DOHH2 (cell line): ENCODE measurements around the gene TUBB3.

Experiments used
- H3F3A ChIP-seq: fragments of 200-600 bp; sonication (generic), shearing (Covaris generic); 2 replicates; pipeline ENCODE4 v1.6.0; 2016; ENCODE audit warnings: antibody characterized with exemption, mild to moderate bottlenecking; ENCODE audit not compliant: control insufficient read depth, insufficient read depth
- H3K27ac ChIP-seq: fragments of 200-600 bp; sonication (generic); 2 replicates; pipeline ENCODE4 v1.5.1; 2014; ENCODE audit warnings: low read depth, mild to moderate bottlenecking, low read length, moderate library complexity
- H3K27me3 ChIP-seq: fragments of 200-600 bp; sonication (generic); 2 replicates; pipeline ENCODE4 v1.6.1; 2014; ENCODE audit warnings: mild to moderate bottlenecking, low read length, mixed read lengths; ENCODE audit not compliant: control insufficient read depth
- H3K36me3 ChIP-seq: fragments of 200-600 bp; sonication (generic); 2 replicates; pipeline ENCODE4 v1.6.1; 2014; ENCODE audit warnings: mild to moderate bottlenecking, low read length, moderate library complexity, mixed read lengths; ENCODE audit not compliant: control insufficient read depth
- H3K4me1 ChIP-seq: fragments of 200-600 bp; sonication (generic); 2 replicates; pipeline ENCODE4 v1.6.1; 2014; ENCODE audit warnings: mild to moderate bottlenecking, low read length, mixed read lengths; ENCODE audit not compliant: control insufficient read depth
- H3K4me2 ChIP-seq: fragments of 200-600 bp; sonication (generic); 2 replicates; pipeline ENCODE4 v1.6.0; 2014; ENCODE audit warnings: mild to moderate bottlenecking, low read length, moderate library complexity
- H3K4me3 ChIP-seq: fragments of 200-600 bp; sonication (generic); 2 replicates; pipeline ENCODE4 v1.5.1; 2014; ENCODE audit warnings: mild to moderate bottlenecking, low read length, mixed read lengths
- H3K79me2 ChIP-seq: fragments of 200-600 bp; sonication (generic); 2 replicates; pipeline ENCODE4 v1.6.1; 2014; ENCODE audit warnings: mild to moderate bottlenecking, low read length, mixed read lengths; ENCODE audit not compliant: control insufficient read depth
- H3K9me2 ChIP-seq: fragments of 200-600 bp; sonication (generic); replicated peaks from 2 replicates; pipeline ENCODE4 v1.6.1; 2014; ENCODE audit warnings: mild to moderate bottlenecking, low read length, mixed read lengths; ENCODE audit not compliant: control insufficient read depth
- H3K9me3 ChIP-seq: fragments of 200-600 bp; sonication (generic); 2 replicates; pipeline ENCODE4 v1.6.1; 2014; ENCODE audit warnings: antibody characterized with exemption, low read length, mixed read lengths; ENCODE audit not compliant: control insufficient read depth, insufficient read depth
- H4K20me1 ChIP-seq: fragments of 200-600 bp; sonication (generic); 2 replicates; pipeline ENCODE4 v1.6.0; 2014; ENCODE audit warnings: low read depth, mild to moderate bottlenecking, antibody characterized with exemption, low read length, moderate library complexity; ENCODE audit not compliant: control insufficient read depth, insufficient read depth
- EZH2phosphoT487 ChIP-seq: fragments of 200-600 bp; sonication (generic); IDR thresholded peaks from 2 replicates; pipeline ENCODE4 v1.6.1; 2017; ENCODE audit warnings: borderline replicate concordance, mild to moderate bottlenecking, antibody characterized with exemption, low read length, moderate library complexity, mixed read lengths
- TF ChIP-seq, protein P1 (sequence below): fragments of 200-600 bp; sonication (generic); IDR thresholded peaks from one replicate; pipeline ENCODE4 v1.5.1; 2014; ENCODE audit warnings: antibody characterized with exemption, mild to moderate bottlenecking, low read depth, low read length; ENCODE audit not compliant: poor library complexity, severe bottlenecking

Gene TUBB3

DNA sequence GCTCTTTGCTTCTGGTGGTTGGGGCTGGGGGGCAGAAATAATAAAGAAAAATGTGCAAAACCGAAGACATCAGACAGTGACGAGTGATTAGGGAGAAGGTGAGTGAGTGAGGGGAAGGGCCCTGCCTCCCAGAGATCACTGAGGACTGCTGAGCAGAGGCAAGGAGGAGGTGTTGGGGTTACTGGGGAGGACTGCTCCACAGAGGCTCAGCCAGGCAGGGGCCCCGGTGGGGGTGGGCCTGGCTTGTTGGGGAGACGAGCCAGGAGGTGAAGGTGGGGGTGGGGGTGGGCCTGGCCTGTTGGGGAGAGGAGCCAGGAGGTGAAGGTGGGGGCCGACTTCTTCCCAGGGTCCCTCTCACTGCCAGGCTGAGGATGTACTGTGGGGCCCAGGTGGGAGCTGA lies 23.4 kb downstream of the TUBB3 start:
- peak overlapping the region; percentile 78 for H3K4me3 ChIP-seq
- H3K9me2 ChIP-seq, result no peaks in the 10 kb centered on the region
- TF ChIP-seq EZH2phosphoT487, result no peak
- TF ChIP-seq, protein P1, sequence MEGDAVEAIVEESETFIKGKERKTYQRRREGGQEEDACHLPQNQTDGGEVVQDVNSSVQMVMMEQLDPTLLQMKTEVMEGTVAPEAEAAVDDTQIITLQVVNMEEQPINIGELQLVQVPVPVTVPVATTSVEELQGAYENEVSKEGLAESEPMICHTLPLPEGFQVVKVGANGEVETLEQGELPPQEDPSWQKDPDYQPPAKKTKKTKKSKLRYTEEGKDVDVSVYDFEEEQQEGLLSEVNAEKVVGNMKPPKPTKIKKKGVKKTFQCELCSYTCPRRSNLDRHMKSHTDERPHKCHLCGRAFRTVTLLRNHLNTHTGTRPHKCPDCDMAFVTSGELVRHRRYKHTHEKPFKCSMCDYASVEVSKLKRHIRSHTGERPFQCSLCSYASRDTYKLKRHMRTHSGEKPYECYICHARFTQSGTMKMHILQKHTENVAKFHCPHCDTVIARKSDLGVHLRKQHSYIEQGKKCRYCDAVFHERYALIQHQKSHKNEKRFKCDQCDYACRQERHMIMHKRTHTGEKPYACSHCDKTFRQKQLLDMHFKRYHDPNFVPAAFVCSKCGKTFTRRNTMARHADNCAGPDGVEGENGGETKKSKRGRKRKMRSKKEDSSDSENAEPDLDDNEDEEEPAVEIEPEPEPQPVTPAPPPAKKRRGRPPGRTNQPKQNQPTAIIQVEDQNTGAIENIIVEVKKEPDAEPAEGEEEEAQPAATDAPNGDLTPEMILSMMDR, result no peak
- peaks cover 81% of the 10 kb centered on the region for H3K4me1 ChIP-seq
- no peaks in the 10 kb centered on the region for H4K20me1 ChIP-seq
- H3K79me2 ChIP-seq, result peaks cover 46% of the 10 kb centered on the region
- H3K36me3 ChIP-seq, result peaks cover 38% of the 10 kb centered on the region
- H3F3A ChIP-seq, result peaks cover 57% of the 10 kb centered on the region
- no peaks in the 10 kb centered on the region for H3K9me3 ChIP-seq
- H3K27ac ChIP-seq, result peak overlapping the region; percentile 93
- peak overlapping the region; percentile 100 for H3K4me2 ChIP-seq
- H3K27me3 ChIP-seq, result no peaks in the 10 kb centered on the region

DNA sequence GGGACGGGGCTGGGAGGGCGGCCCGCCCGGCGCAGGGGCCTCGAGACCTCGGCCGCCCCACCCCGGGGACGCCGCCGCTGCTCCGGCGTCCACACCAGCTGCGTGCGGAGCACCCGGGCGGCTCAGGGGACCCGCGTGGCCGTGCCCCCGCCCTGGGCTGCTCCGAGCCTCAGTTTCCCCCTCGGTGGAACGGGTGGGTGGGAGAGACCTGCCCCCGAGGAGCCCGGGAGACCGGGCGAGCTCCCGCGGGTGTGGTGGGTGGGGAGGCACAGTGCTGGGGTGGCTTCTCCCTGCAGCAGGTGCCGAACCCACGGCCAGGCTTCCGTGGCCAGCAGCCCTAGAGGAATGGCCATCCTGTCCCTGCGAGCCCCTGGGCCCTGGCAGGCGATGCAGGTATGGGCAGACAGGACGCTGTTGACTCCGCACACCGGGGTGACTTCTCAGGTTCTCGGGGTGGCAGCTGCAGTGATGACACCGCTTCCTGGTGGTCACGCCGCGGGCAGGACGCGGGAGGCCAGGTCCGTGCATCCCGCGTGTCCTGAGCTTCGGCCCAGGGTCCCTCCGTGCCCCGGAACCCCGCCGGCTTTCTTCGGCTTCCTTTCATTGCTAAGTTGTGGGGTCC lies 26.1 kb downstream of the TUBB3 start:
- Histone ChIP-seq H3K4me2 (peak overlapping the region; percentile 99), H3K9me2 (no peaks in the 10 kb centered on the region), H3K9me3 (no peaks in the 10 kb centered on the region), H3K4me3 (peak overlapping the region; percentile 85), H3K27ac (peak overlapping the region; percentile 96), H3K79me2 (peaks cover 70% of the 10 kb centered on the region), H3K27me3 (no peaks in the 10 kb centered on the region), H3F3A (peaks cover 59% of the 10 kb centered on the region), H3K36me3 (peaks cover 58% of the 10 kb centered on the region), H3K4me1 (peaks cover 81% of the 10 kb centered on the region), H4K20me1 (no peaks in the 10 kb centered on the region)
- TF ChIP-seq, protein P1, result no peak
- TF ChIP-seq EZH2phosphoT487, result no peak

DNA sequence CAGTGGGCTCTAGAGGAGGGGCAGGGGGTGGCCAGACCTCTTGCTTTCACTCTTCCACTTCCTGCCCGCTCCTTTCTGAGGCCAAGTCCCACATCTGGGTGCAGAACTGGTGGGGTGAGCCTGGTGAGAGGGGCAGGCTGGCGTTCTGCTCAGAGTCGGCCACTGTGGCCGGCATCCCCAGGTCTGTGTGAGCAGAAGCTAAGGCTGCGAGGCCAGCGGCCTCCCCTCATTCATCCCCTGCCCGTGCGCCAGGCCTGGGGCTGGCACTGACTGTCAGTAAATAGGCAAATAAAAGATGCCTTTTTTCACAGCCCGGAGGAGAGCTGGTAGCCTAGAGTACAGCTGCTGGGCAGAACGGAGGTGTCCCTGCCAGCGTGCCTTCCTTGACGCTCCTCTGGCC lies 26.6 kb downstream of the TUBB3 start:
- TF ChIP-seq EZH2phosphoT487, result no peak
- TF ChIP-seq, protein P1, result no peak

More for the DNA sequence above, 26.6 kb downstream of the TUBB3 start:
- Histone ChIP-seq H3K4me3 (peak overlapping the region; percentile 85), H3K79me2 (peaks cover 75% of the 10 kb centered on the region), H3K36me3 (peaks cover 63% of the 10 kb centered on the region), H3K27ac (peak overlapping the region; percentile 96), H3K9me3 (no peaks in the 10 kb centered on the region), H4K20me1 (peaks cover 3% of the 10 kb centered on the region; the same call in 1 of the 2 replicates), H3F3A (peaks cover 64% of the 10 kb centered on the region), H3K4me2 (peak overlapping the region; percentile 99), H3K27me3 (no peaks in the 10 kb centered on the region), H3K9me2 (no peaks in the 10 kb centered on the region), H3K4me1 (peaks cover 81% of the 10 kb centered on the region)
